Measurements from ENCODE around the gene STRADA. TPM values are rescaled to one million over a fixed set of nuclear protein-coding genes. Genes with fewer than 3 reads are reported as not detected.
A peak's percentile ranks its signal among the peaks of the same experiment; 100 is the strongest.

Gene STRADA
- total RNA-seq, 1 donor from 2014 or later, result 3.2 TPM

DNA sequence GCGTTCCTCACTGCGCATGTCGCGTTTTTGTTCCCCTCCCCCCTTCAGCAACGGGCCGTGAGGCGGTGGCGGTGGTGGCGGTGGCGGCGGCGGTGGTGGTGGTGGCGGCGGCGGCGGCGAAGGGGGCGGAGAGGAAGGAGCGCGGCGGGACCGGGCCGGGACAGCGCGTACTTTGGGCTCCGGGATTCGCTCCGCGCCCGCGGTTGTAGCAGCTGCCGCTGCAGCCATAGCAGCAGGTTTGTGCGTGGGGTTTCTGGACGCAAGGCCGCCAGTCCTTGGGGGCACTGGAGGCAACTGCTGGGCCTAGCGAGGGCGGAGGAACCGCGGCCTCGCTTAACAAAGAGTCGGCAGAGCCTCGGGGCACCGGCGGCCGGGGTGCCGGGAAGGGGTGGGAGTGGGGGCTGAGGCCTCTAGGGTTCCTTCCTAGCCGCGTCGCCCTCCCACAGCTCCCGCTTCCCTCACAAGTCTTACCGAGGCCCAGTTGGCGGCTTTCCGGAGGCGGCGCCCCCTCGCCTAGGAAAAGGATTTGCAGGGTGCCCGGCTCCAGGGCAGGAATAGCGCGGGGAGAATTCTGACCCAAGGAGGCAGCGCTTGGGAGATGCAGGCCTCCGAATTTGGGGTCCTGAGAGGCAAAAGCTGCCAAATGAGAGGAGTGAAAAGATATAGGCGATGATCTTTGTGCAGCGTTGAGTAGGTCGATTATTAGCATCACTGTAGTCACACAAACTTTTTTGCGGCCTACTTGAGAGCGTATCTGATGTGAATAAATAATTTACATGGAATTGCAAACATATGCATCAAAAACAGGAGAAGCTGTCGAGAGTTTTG, 32.8 kb upstream of the STRADA start, which contains the start of gene DDX42:
DDX42 (plus strand) TSS at position 30 of the 828 bp plus-strand sequence. CDS start 12,880 bp downstream, outside the sequence.
- TF ChIP-seq, protein P1, sequence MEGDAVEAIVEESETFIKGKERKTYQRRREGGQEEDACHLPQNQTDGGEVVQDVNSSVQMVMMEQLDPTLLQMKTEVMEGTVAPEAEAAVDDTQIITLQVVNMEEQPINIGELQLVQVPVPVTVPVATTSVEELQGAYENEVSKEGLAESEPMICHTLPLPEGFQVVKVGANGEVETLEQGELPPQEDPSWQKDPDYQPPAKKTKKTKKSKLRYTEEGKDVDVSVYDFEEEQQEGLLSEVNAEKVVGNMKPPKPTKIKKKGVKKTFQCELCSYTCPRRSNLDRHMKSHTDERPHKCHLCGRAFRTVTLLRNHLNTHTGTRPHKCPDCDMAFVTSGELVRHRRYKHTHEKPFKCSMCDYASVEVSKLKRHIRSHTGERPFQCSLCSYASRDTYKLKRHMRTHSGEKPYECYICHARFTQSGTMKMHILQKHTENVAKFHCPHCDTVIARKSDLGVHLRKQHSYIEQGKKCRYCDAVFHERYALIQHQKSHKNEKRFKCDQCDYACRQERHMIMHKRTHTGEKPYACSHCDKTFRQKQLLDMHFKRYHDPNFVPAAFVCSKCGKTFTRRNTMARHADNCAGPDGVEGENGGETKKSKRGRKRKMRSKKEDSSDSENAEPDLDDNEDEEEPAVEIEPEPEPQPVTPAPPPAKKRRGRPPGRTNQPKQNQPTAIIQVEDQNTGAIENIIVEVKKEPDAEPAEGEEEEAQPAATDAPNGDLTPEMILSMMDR (IDR thresholded peaks at IDR 0.05), result peak in 1 of 3 experiments; percentile 13
- peak; percentile 51 to 93 for DNase-seq (ENCODE audit: low spot score in 2 of 2)
- Histone ChIP-seq H3K27me3 (no peaks in the 10 kb centered on the region), H3K36me3 (peaks cover 6 to 11% of the 10 kb centered on the region in 2 donors), H3K4me1 (peaks cover 4 to 25% of the 10 kb centered on the region in 2 donors), H3K27ac (peak within 1 kb of the TSS; percentile 97 to 98), H3K9me3 (no peaks in the 10 kb centered on the region), H3K4me3 (peak within 1 kb of the TSS; percentile 89 to 97)
- intact Hi-C loops (cut with DNase I), result no loop called here

DNA sequence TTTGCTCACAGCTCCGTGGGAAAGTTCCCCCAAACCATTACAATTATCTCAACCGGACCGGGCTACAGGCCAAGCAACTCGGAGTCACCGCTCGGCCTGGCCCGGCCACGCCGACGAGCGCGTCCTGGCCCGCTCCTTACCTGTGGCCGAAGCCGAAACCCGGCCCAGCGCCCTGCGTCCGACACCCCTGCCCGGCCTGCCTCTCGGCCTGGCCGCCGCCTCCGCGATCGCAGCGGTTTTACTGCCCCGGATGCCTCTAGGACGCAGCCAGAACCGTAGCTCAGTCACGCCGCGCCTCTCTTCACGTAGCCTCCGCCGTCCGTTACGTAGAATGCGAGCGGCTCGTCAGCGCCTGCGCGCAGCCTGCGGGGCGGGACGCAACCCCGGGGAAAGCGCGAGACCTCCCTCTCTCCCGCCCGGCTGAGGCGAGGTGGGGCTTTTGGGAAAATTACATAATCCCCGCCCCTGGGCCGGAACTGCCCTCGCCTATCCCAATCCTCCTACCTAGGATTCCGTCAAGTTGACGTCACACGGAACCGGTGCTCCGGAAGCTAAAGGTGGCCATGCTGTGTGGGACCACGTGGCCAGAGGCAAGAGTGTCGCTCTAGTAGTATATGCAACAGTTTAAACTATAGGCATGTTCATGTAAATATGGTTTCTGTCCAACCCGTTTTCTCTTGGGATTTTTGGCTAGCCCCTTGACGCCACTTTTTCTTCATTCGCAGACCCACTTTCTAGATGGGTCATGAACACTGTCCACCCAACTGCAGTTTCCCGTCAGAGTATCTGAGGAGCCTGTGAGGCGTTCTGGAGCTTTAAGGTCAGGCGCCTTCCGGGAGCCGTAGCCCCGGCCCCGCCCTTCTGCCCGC, 31.9 kb upstream of the STRADA start, which contains the start of gene CCDC47:
CCDC47 (minus strand) TSS at position 326 of the 869 bp plus-strand sequence. CDS start 7,422 bp downstream, outside the sequence.
- H3K9me3 ChIP-seq, result no peaks in the 10 kb centered on the region
- peak within 1 kb of the TSS; percentile 89 to 97 for H3K4me3 ChIP-seq
- peak; percentile 96 to 99 for DNase-seq (ENCODE audit: low spot score in 2 of 2)
- H3K27me3 ChIP-seq, result no peaks in the 10 kb centered on the region
- peak within 1 kb of the TSS; percentile 97 to 98 for H3K27ac ChIP-seq
- peaks cover 4 to 25% of the 10 kb centered on the region in 2 donors for H3K4me1 ChIP-seq
- TF ChIP-seq, protein P1 (IDR thresholded peaks at IDR 0.05), result no peak
- peaks cover 6 to 11% of the 10 kb centered on the region in 2 donors for H3K36me3 ChIP-seq
- intact Hi-C loops (cut with DNase I), result loop anchor here (1.0 to 2.0 kb wide), 6 partner anchors 33 to 733 kb away; partner anchors contain the start of genes CEP95, DDX5, FTSJ3 and LIMD2

DNA sequence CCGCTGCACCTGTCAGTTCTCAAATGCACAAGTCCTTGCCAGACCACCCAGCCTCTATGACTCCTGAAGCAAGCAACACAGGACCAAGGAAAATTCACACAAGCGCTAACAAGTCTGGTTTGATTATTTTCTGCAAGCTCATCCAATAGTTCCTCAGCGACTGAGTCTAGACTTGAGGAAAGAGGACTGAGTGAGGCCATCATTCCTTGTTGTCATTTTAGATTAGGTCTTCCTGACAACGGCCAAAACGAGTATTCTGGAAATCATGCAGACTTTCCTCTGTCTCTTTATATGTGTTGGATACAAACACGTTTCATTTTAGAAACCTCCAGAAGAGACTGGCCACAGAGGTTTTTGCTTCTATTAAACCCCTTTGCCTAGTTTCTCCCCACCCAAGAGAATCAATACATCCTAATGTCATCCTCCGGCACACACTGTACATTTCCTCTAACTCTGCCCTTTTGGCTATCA, 31.2 kb upstream of the STRADA start:
- intact Hi-C loops (cut with DNase I), result loop anchor here (1.0 to 2.0 kb wide), 6 partner anchors 32 to 734 kb away; partner anchors contain the start of genes CEP95, DDX5, FTSJ3 and LIMD2
- peaks cover 4 to 25% of the 10 kb centered on the region in 2 donors for H3K4me1 ChIP-seq
- peaks cover 5 to 6% of the 10 kb centered on the region in 2 donors for H3K36me3 ChIP-seq
- no peaks in the 10 kb centered on the region for H3K27me3 ChIP-seq
- no peak for DNase-seq (ENCODE audit: low spot score in 2 of 2)
- H3K9me3 ChIP-seq, result no peaks in the 10 kb centered on the region
- TF ChIP-seq, protein P1 (IDR thresholded peaks at IDR 0.05), result no peak
- peak overlapping the region; percentile 97 to 98 for H3K27ac ChIP-seq
- peak overlapping the region; percentile 89 to 97 for H3K4me3 ChIP-seq

DNA sequence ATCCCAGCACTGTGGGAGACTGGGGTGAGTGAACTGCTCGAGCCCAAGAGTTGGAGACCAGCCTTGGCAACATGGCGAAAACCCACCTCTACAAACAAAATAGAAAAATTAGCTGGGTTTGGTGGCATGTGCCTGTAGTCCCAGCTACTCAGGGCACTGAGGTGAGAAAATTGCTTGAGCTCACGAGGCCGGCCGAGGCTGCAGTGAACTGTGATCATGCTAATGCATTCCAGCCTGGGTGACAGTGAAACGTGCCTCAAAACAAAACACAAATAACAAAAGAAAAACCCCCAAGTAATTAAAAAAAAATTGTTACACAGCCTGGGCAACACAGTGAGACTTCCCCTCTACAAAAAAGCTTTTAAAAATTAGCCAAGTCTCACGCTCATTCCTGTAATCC, 26.8 kb upstream of the STRADA start:
- no peak for DNase-seq (ENCODE audit: low spot score in 2 of 2)
- no peak overlapping the region for H3K27ac ChIP-seq
- H3K4me3 ChIP-seq, result no peak overlapping the region
- H3K9me3 ChIP-seq, result no peaks in the 10 kb centered on the region
- peaks cover 0 to 14% of the 10 kb centered on the region in 2 donors for H3K4me1 ChIP-seq
- H3K27me3 ChIP-seq, result no peaks in the 10 kb centered on the region
- intact Hi-C loops (cut with DNase I), result no loop called here
- TF ChIP-seq, protein P1 (IDR thresholded peaks at IDR 0.05), result no peak
- peaks cover 15 to 17% of the 10 kb centered on the region in 2 donors for H3K36me3 ChIP-seq

DNA sequence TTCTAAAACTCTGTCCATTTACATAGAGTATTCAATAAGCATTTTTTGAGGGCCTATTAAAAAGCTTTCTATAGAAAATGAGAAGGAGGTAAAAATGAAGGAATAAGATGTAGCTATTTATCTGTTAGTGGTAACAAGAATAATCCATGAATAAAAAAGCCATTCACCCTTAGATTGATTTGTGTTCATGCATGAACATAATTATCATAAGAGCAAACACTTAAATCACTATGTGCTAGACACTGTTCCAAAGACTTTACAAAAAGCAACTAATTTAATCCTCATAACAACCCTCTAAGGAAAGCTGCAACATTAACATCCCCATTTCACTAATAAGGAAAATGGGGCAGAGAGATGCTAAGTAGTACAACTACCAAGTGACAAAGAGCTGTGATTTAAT, 25.2 kb upstream of the STRADA start:
- H3K27me3 ChIP-seq, result no peaks in the 10 kb centered on the region
- TF ChIP-seq, protein P1 (IDR thresholded peaks at IDR 0.05), result no peak
- no peak overlapping the region for H3K4me3 ChIP-seq
- peaks cover 26 to 34% of the 10 kb centered on the region in 2 donors for H3K36me3 ChIP-seq
- DNase-seq (ENCODE audit: low spot score in 2 of 2), result no peak
- H3K9me3 ChIP-seq, result no peaks in the 10 kb centered on the region
- H3K4me1 ChIP-seq, result peaks cover 0 to 4% of the 10 kb centered on the region in 2 donors
- intact Hi-C loops (cut with DNase I), result no loop called here
- no peak overlapping the region for H3K27ac ChIP-seq

Measured in ascending aorta (tissue), 2 donors.